Fibroblast of pulmonary artery (primary cell): ENCODE results near the gene MARVELD2.
"Not testable (repeated sequence)": the region's sequence is repeated elsewhere in the genome, so short reads cannot be mapped to it uniquely, and the experiment has no call there.

Experiments
- DNase-seq: peaks from one replicate; pipeline ENCODE4 v3.0.0-alpha.2; 2010; ENCODE audit warnings: low read depth
- H3K4me3 ChIP-seq: replicated peaks from 2 replicates; pipeline ENCODE4 v1.5.1; 2011; ENCODE audit warnings: low read depth, mild to moderate bottlenecking, control low read depth, low read length, moderate library complexity
- TF ChIP-seq, protein P1 (sequence below): IDR thresholded peaks from 2 replicates; pipeline ENCODE4 v1.5.1; 2011; ENCODE audit warnings: mild to moderate bottlenecking, control low read depth, low read length, inconsistent platforms; ENCODE audit errors: missing control alignments

Gene MARVELD2

DNA sequence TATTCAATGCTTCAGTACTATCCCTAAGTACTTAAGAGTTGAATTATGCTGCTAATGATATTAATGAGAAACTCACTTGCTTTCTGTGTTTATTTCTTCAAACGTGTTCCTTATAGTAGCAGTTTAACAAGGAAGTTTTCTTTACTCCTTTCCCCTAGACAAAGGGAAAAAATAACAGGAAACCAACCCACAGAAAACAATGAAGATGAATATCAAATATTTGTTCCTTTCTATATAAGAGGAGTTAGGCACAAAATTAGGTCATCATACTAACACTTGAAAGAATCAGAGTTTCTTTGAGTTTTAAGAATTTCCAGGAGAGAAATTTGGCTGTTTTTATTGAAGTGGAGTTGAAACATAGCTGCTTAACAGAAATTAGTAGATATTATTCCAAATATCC is 62.3 kb downstream of the MARVELD2 start:
- TF ChIP-seq, protein P1, sequence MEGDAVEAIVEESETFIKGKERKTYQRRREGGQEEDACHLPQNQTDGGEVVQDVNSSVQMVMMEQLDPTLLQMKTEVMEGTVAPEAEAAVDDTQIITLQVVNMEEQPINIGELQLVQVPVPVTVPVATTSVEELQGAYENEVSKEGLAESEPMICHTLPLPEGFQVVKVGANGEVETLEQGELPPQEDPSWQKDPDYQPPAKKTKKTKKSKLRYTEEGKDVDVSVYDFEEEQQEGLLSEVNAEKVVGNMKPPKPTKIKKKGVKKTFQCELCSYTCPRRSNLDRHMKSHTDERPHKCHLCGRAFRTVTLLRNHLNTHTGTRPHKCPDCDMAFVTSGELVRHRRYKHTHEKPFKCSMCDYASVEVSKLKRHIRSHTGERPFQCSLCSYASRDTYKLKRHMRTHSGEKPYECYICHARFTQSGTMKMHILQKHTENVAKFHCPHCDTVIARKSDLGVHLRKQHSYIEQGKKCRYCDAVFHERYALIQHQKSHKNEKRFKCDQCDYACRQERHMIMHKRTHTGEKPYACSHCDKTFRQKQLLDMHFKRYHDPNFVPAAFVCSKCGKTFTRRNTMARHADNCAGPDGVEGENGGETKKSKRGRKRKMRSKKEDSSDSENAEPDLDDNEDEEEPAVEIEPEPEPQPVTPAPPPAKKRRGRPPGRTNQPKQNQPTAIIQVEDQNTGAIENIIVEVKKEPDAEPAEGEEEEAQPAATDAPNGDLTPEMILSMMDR: no peak
- H3K4me3 ChIP-seq: no peak overlapping the region
- DNase-seq: peak; percentile 41

DNA sequence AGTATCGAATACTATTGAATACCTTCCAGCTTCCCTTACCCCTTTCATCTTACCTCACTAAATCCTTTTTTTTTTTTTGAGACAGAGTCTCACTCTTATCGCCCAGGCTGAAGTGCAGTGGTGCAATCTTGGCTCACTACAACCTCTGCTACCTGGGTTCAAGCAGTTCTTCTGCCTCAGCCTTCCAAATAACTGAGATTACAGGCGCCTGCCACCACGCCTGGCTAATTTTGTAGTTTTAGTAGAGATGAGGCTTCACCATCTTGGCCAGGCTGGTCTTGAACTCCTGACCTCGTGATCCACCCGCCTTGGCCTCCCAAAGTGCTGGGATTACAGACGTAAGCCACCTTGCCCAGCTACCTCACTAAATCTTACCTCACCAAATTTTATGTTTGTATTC is 63.4 kb downstream of the MARVELD2 start:
- not testable (repeated sequence) for DNase-seq, H3K4me3 ChIP-seq

DNA sequence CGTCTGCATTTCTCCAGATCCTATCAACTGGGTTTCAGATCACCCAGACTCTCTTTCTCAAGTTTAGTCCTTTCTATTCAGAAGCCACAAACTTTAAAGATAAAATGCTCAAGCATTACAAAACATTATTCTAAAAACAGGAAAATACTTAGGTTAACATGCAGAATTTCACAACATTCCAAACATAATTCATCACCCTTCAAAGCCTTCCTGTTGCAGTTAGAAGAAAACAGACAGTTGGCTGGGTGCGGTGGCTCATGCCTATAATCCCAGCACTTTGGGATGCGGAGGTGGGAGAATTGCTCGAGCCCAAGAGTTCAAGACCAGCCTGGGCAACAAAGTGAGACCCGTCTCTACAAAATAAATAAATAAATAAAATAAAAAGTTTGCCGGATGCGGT is 70.0 kb downstream of the MARVELD2 start:
- TF ChIP-seq, protein P1: no peak
- peak; percentile 92 for DNase-seq
- H3K4me3 ChIP-seq: no peak overlapping the region

DNA sequence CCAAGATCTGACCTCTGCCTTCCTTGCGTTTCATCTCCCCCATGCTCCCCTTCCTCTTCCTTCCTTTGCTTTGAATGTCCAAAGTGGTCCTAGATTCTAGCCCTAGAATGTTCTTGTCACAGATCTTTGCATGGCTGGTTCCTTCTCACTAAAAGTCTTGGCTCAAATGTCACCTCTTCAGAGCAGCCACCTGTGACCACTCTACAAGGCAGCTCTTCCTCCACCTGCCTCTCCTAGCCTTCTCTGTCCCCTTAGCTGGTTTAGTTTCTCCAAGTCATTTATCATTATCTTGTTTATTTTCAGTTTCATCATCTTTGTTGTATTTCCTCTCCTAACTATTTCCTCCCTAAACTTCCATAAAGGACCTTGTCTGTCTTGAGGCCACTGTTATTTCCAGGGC is 70.6 kb downstream of the MARVELD2 start:
- DNase-seq: no peak
- TF ChIP-seq, protein P1: no peak
- H3K4me3 ChIP-seq: no peak overlapping the region

DNA sequence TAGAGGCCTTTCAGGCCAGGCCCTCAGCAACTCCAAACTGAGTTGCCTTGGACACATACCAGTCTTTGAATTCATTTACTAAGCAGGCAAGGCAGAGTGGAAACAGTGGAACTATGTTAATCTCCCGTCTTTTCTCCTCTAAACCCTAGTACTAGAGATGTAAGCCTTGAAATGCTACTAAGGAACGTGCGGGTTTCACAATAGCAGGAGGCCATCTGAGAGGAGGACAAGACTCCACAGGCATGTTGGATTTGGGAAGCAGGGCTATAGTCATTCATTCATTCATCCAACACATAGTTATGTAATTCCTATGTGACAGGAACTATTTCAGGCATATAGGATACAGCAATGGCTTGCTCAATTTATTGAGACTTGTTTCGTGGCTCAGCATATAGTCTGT is 74.3 kb downstream of the MARVELD2 start:
- H3K4me3 ChIP-seq: no peak overlapping the region
- TF ChIP-seq, protein P1: no peak
- no peak for DNase-seq

DNA sequence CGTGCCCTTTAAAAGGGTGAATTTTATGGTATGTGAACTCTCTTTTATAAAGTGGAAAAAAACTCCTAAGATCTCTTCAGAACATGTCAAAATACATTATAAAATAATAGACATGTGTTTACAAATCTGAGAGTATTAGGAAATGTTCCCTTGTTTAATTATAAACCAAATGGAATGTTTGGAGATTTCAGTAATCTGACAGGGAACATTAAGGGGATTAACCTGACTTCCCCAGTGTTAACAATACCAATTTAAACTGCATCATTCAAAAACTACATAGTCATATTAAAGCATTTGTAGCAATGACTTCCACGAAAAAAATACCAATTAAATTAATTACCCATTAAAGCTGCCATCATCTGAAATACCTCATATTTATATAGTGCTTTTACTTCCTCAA is 76.1 kb downstream of the MARVELD2 start:
- DNase-seq: no peak

DNA sequence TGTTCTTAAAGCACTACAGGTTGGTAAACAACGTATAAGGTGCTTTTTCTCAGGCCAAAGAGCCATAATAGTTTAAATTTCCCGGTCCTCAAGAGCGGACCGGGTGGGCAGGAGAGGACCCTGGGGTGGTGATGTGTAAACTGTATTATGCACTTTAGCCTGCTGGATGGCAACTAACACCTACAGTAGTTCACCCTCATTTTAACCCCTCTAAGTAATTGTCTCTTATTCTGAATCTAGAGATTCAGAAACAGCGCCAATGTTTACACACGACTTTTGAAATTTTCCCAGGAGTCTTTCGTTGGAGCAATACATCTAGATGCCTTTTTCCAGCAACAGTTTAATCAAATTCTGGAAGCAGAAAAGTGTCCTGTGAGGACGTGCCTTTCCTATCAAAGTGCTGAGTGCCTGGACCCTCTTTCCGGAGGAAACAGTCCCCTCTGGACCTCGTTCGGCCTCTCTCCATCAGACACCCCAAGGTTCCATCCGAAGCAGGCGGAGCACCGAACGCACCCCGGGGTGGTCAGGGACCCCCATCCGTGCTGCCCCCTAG is 77.0 kb downstream of the MARVELD2 start:
- peak overlapping the region; percentile 53 for H3K4me3 ChIP-seq
- TF ChIP-seq, protein P1: no peak
- DNase-seq: no peak

More for the DNA sequence above, 76.1 kb downstream of the MARVELD2 start:
- H3K4me3 ChIP-seq: no peak overlapping the region
- TF ChIP-seq, protein P1: no peak
